HepG2 (cell line): ENCODE data around the gene PIP4K2C. TPM values are rescaled to one million over a fixed set of nuclear protein-coding genes. Genes with fewer than 3 reads are reported as not detected.

ENCODE experiments used
- ATAC-seq: fragments of 200-7000 bp; cut with Tn5 transposase; 3 replicates; pipeline ENCODE4 v1.9.1; 2020; ENCODE audit warnings: mild to moderate bottlenecking, moderate library complexity
- BruUV-seq: library from RNA; stranded (reverse); fragments of 400-500 nt; replicated peaks from 2 replicates; lab custom pipeline; 2021; lab: Mats Ljungman, UMichigan
- CTCF ChIA-PET: fragments of 300-600 bp; formaldehyde crosslinking; extraction: SDS; loops from one replicate; lab custom pipeline; 2021; ENCODE audit warnings: low total read pairs, inconsistent platforms, low intra/inter-chr PET ratio; lab: Yijun Ruan, JAX
- POLR2A ChIA-PET: fragments of 350-600 bp; sonication (Branson Sonifier 250); formaldehyde crosslinking; loops from one replicate; lab custom pipeline; 2020; ENCODE audit warnings: antibody characterized with exemption, inconsistent platforms; lab: Yijun Ruan, JAX
- DNase-seq: peaks from one replicate; pipeline ENCODE4 v3.0.0-alpha.2; 2015; ENCODE audit warnings: low spot score
- FAIRE-seq: peaks from 3 replicates; lab custom pipeline; 2011; peaks lifted over from hg19 to GRCh38; lab: Jason Lieb, UNC
- H2AFZ ChIP-seq: one replicate; pipeline ENCODE4 v1.6.1; 2011; ENCODE audit warnings: low read length, inconsistent platforms
- H3K27ac ChIP-seq: fragments of 300-600 bp; 3 replicates; pipeline ENCODE4 v1.8.0; 2011; ENCODE audit warnings: mixed run types, mild to moderate bottlenecking, mixed read lengths, low read length, inconsistent platforms; ENCODE audit not compliant: insufficient read depth; ENCODE audit errors: extremely low read length
- H3K27me3 ChIP-seq, 2 experiments: fragments of 200-600 bp in 1 of 2; 2 replicates in 1 of 2; 3 replicates in 1 of 2; pipeline versions ENCODE4 v1.6.0 to v1.8.0; 2011; ENCODE audit warnings: low read length in 2 of 2, mild to moderate bottlenecking in 2 of 2, moderate library complexity in 2 of 2, inconsistent platforms in 1 of 2; ENCODE audit not compliant: insufficient read depth in 2 of 2, control insufficient read depth in 1 of 2
- H3K36me3 ChIP-seq, 2 experiments: fragments of 200-600 bp in 1 of 2; replicated peaks in 1 of 2; 2 replicates in 1 of 2; 3 replicates in 1 of 2; pipeline versions ENCODE4 v1.5.1 to v1.8.0; 2011; ENCODE audit warnings: low read length in 2 of 2, inconsistent platforms in 1 of 2; ENCODE audit not compliant: insufficient read depth in 2 of 2, control insufficient read depth in 1 of 2
- H3K4me1 ChIP-seq: 2 replicates; pipeline ENCODE4 v1.5.1; 2012; ENCODE audit warnings: low read length, inconsistent platforms; ENCODE audit not compliant: insufficient read depth
- H3K4me2 ChIP-seq: 2 replicates; pipeline ENCODE4 v1.6.0; 2011; ENCODE audit warnings: low read depth, low read length, inconsistent platforms
- H3K4me3 ChIP-seq, 3 experiments: fragments of 200-600 bp in 1 of 3; sonication (generic), shearing (Covaris generic) in 1 of 3; replicated peaks in 1 of 3; 2 replicates each; pipeline ENCODE4 v1.5.1; 2011 to 2016; ENCODE audit warnings: low read length in 3 of 3, inconsistent platforms in 2 of 3, low read depth in 2 of 3, mild to moderate bottlenecking in 2 of 3, control low read depth in 1 of 3, mixed read lengths in 1 of 3; ENCODE audit not compliant: insufficient read depth in 1 of 3
- H3K79me2 ChIP-seq: one replicate; pipeline ENCODE4 v1.6.1; 2011; ENCODE audit warnings: low read length, inconsistent platforms; ENCODE audit not compliant: insufficient read depth
- H3K9ac ChIP-seq: 2 replicates; pipeline ENCODE4 v1.6.0; 2011; ENCODE audit warnings: mild to moderate bottlenecking, low read depth, low read length, inconsistent platforms; ENCODE audit not compliant: insufficient read depth
- H3K9me3 ChIP-seq: 2 replicates; pipeline ENCODE4 v1.5.1; 2012; ENCODE audit warnings: mild to moderate bottlenecking, low read length
- H4K20me1 ChIP-seq: 2 replicates; pipeline ENCODE4 v1.6.0; 2011; ENCODE audit warnings: inconsistent platforms, mild to moderate bottlenecking, low read length, moderate library complexity; ENCODE audit not compliant: insufficient read depth
- CENPBD1 ChIP-seq: sonication (generic); formaldehyde crosslinking; IDR thresholded peaks from 2 replicates; pipeline ENCODE4 v1.8.0; 2022; ENCODE audit warnings: missing genetic modification reagents, low read depth, mild to moderate bottlenecking, borderline replicate concordance
- ELF3 ChIP-seq: IDR thresholded peaks from 2 replicates; pipeline ENCODE4 v1.6.1; 2016; ENCODE audit warnings: missing genetic modification reagents, missing compliant biosample characterization
- HCFC1 ChIP-seq: fragments of 150-350 bp; IDR thresholded peaks from 2 replicates; pipeline ENCODE4 v1.6.1; 2014; ENCODE audit warnings: low read depth, low read length
- HNF1A ChIP-seq, 2 experiments: sonication (generic) in 1 of 2; formaldehyde crosslinking in 1 of 2; IDR thresholded peaks; 2 replicates each; pipeline versions ENCODE4 v1.4.0 to v1.6.1; 2016 to 2020; ENCODE audit warnings: borderline replicate concordance in 1 of 2, low read depth in 1 of 2, mild to moderate bottlenecking in 1 of 2, missing genetic modification reagents in 1 of 2
- POLR2AphosphoS2 ChIP-seq: IDR thresholded peaks from 2 replicates; pipeline ENCODE4 v1.6.1; 2011; ENCODE audit warnings: low read depth, low read length, improper control_type of control experiment
- PRMT3 ChIP-seq: sonication (generic); formaldehyde crosslinking; IDR thresholded peaks from 2 replicates; pipeline ENCODE4 v1.8.1; 2022; ENCODE audit warnings: low read depth, mild to moderate bottlenecking, moderate library complexity, missing genetic modification reagents, borderline replicate concordance
- XBP1 ChIP-seq: sonication (generic); formaldehyde crosslinking; IDR thresholded peaks from 2 replicates; pipeline ENCODE4 v1.5.0; 2020; ENCODE audit warnings: missing genetic modification reagents
- ZEB1 ChIP-seq: IDR thresholded peaks from 2 replicates; pipeline ENCODE4 v1.6.1; 2012; ENCODE audit warnings: mild to moderate bottlenecking, low read depth, inconsistent platforms; ENCODE audit not compliant: insufficient replicate concordance
- ZFP36L2 ChIP-seq: sonication (generic); formaldehyde crosslinking; IDR thresholded peaks from 2 replicates; pipeline ENCODE4 v1.4.0; 2020; ENCODE audit warnings: missing genetic modification reagents
- ZFP90 ChIP-seq: sonication (generic); formaldehyde crosslinking; IDR thresholded peaks from 2 replicates; pipeline ENCODE4 v1.8.0; 2022; ENCODE audit warnings: missing genetic modification reagents, mild to moderate bottlenecking, inconsistent platforms, borderline replicate concordance
- ZNF451 ChIP-seq: sonication (generic); formaldehyde crosslinking; IDR thresholded peaks from 2 replicates; pipeline ENCODE4 v1.5.0; 2020; ENCODE audit warnings: mild to moderate bottlenecking, missing genetic modification reagents
- in situ Hi-C: cut with HindIII; loops from 2 replicates; pipeline ENCODE4 v1.10.0; 2017; ENCODE audit warnings: low pct_unique_long_range_greater_than_20kb; ENCODE audit not compliant: extremely low pct_ligation_motif_present
- intact Hi-C: fragments of 100-400 bp; cut with micrococcal nuclease; formaldehyde crosslinking; loops from one replicate; pipeline ENCODE4 v1.10.0; 2022; ENCODE audit not compliant: unreplicated experiment
- polyA plus RNA-seq, 8 experiments: library from polyadenylated mRNA; depleted of rRNA in 3 of 8; stranded (reverse) in 7 of 8; unstranded in 1 of 8; fragments of >200 nt; fragmentation: Illumina TruSeq in 4 of 8; extraction: Trizol in 4 of 8; gene quantifications; 2 replicates each; pipeline versions ENCODE4 v1.2.1 to v1.2.3, GENCODE V29; 2011 to 2016; ENCODE audit warnings: low read depth in 4 of 8, missing spikeins in 1 of 8, mixed read lengths in 1 of 8; ENCODE audit not compliant: insufficient read depth in 1 of 8
- total RNA-seq, 5 experiments: library from RNA; depleted of rRNA; stranded (reverse); fragments of >200 nt; fragmentation: Illumina TruSeq; extraction: Trizol; gene quantifications; 2 replicates each; pipeline ENCODE4 v1.2.3, GENCODE V29; 2016; ENCODE audit warnings: low read depth in 1 of 5
- TF ChIP-seq, protein P1 (sequence below): sonication (generic); formaldehyde crosslinking; IDR thresholded peaks from 2 replicates; pipeline ENCODE4 v1.9.0; 2022; ENCODE audit warnings: low read depth, missing genetic modification reagents

PIP4K2C gene
- total and polyA plus RNA-seq, 2 of the 13 experiments (the other 11 are each of a cell fraction or from before 2014, with no cell fraction given) = 23.3 to 26.4 TPM

DNA sequence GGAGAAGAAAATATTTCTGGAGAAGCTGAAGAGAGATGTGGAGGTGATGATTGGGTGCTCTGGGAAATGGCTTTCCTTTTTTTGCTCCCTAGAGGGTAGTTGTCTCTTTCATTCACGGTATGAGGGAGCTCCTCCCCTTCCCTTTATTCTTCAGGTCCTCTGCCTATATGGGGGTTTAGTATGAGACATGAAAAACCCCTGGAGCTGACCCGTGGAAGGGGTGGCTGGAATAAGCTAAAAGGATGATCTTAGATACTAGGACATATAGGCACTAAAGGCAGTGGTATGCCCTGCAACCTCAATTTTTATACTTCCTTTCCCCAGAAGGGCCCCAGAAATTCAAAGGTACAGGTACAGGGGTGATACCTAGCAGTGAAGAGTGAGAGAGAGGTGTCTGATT lies 9.4 kb downstream of the PIP4K2C start (continued):
- TF ChIP-seq POLR2AphosphoS2 (no peak), HCFC1 (no peak), ZEB1 (no peak), CENPBD1 (no peak)

GRCh38 chr12:57602544-57602943 lies 11.6 kb downstream of the PIP4K2C start:
- ATAC-seq = no peak
- intact Hi-C loops = no loop called here
- CTCF ChIA-PET = no interaction called here
- TF ChIP-seq XBP1 (no peak), ZFP36L2 (CRISPR knock-in tag) (no peak), ELF3 (no peak), ZFP90 (no peak), ZNF451 (CRISPR knock-in tag) (no peak), PRMT3 (no peak), HNF1A (IDR thresholded peaks at IDR 0.05; ENCODE audit: low read depth) (no peak), HNF1A (CRISPR knock-in tag; IDR thresholded peaks at IDR 0.05; ENCODE audit: borderline replicate concordance) (no peak)
- TF ChIP-seq, protein P1, sequence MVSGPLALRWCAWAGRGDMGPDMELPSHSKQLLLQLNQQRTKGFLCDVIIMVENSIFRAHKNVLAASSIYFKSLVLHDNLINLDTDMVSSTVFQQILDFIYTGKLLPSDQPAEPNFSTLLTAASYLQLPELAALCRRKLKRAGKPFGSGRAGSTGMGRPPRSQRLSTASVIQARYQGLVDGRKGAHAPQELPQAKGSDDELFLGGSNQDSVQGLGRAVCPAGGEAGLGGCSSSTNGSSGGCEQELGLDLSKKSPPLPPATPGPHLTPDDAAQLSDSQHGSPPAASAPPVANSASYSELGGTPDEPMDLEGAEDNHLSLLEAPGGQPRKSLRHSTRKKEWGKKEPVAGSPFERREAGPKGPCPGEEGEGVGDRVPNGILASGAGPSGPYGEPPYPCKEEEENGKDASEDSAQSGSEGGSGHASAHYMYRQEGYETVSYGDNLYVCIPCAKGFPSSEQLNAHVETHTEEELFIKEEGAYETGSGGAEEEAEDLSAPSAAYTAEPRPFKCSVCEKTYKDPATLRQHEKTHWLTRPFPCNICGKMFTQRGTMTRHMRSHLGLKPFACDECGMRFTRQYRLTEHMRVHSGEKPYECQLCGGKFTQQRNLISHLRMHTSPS (CRISPR knock-in tag) = no peak

More at GRCh38 chr12:57602544-57602943, 11.6 kb downstream of the PIP4K2C start:
- H2AFZ ChIP-seq = no peak overlapping the region
- no peaks in the 10 kb centered on the region for H3K9me3 ChIP-seq
- no peak overlapping the region for H3K27ac ChIP-seq
- POLR2A ChIA-PET = no interaction called here
- H3K27me3 ChIP-seq = peaks cover 0 to 4% of the 10 kb centered on the region in 2 experiments; a peak in 1 of 5 replicates
- in situ Hi-C loops = no loop called here
- H4K20me1 ChIP-seq = no peaks in the 10 kb centered on the region; the same call in 1 of the 2 replicates
- no peak overlapping the region for H3K9ac ChIP-seq
- no peaks in the 10 kb centered on the region for H3K79me2 ChIP-seq
- no peak for FAIRE-seq
- no peak overlapping the region for H3K4me3 ChIP-seq
- peaks cover 27% of the 10 kb centered on the region for H3K4me1 ChIP-seq
- H3K36me3 ChIP-seq = peaks cover 10 to 15% of the 10 kb centered on the region in 2 experiments; a peak in 4 of 5 replicates
- no TSS peak for BruUV-seq
- no peak overlapping the region for H3K4me2 ChIP-seq
- DNase-seq = no peak
